GM12873 (cell line): ENCODE measurements around the gene PPP1R3E.

Source experiments
- CTCF ChIP-seq: IDR thresholded peaks from 2 replicates; pipeline ENCODE4 v1.5.1; 2012; ENCODE audit warnings: low read depth, mild to moderate bottlenecking, moderate library complexity, low read length, control low read depth; ENCODE audit not compliant: insufficient read depth; ENCODE audit errors: missing control alignments

Gene PPP1R3E

GRCh38 chr14:23345987-23346692 is 43.5 kb upstream of the PPP1R3E start:
- no peak for TF ChIP-seq CTCF

- TF ChIP-seq CTCF: no peak
These were observed 41.8 kb upstream of the PPP1R3E start for GRCh38 chr14:23344481-23344880.

GRCh38 chr14:23339506-23340268 is 37.0 kb upstream of the PPP1R3E start:
- TF ChIP-seq CTCF: no peak

- no peak for TF ChIP-seq CTCF
These were observed 33.0 kb upstream of the PPP1R3E start for GRCh38 chr14:23335623-23336022.

GRCh38 chr14:23327947-23328744 is 25.5 kb upstream of the PPP1R3E start:
- TF ChIP-seq CTCF: peak; percentile 88

- TF ChIP-seq CTCF: no peak
These were observed 24.1 kb upstream of the PPP1R3E start for GRCh38 chr14:23326491-23327332.
